ENCODE measurements around the gene TUBGCP6.

The TUBGCP6 gene

GRCh38 chr22:50194037-50194805, 50.6 kb downstream of the TUBGCP6 start:
- DNase-seq (ENCODE audit: low read depth), result no peak

- DNase-seq (ENCODE audit: low read depth), result no peak
These were observed 51.2 kb downstream of the TUBGCP6 start for GRCh38 chr22:50193621-50194020.

GRCh38 chr22:50192436-50193204, 52.2 kb downstream of the TUBGCP6 start:
- no peak for DNase-seq (ENCODE audit: low read depth)

GRCh38 chr22:50190941-50191741, 53.7 kb downstream of the TUBGCP6 start:
- no peak for DNase-seq (ENCODE audit: low read depth)

- DNase-seq (ENCODE audit: low read depth), result peak; percentile 62
These were observed 54.5 kb downstream of the TUBGCP6 start for GRCh38 chr22:50190182-50190940.

GRCh38 chr22:50189849-50190181, 55.0 kb downstream of the TUBGCP6 start:
- DNase-seq (ENCODE audit: low read depth), result no peak

- no peak for DNase-seq (ENCODE audit: low read depth)
These were observed 55.5 kb downstream of the TUBGCP6 start for GRCh38 chr22:50189184-50189848.

- DNase-seq (ENCODE audit: low read depth), result no peak
These were observed 56.5 kb downstream of the TUBGCP6 start for GRCh38 chr22:50188356-50188755.

GRCh38 chr22:50186761-50187523, 57.9 kb downstream of the TUBGCP6 start:
- no peak for DNase-seq (ENCODE audit: low read depth)

- no peak for DNase-seq (ENCODE audit: low read depth)
These were observed 58.6 kb downstream of the TUBGCP6 start for GRCh38 chr22:50186181-50186714.

- DNase-seq (ENCODE audit: low read depth), result peak; percentile 87
These were observed 59.3 kb downstream of the TUBGCP6 start, which contains the start of gene TRABD for GRCh38 chr22:50185375-50186087. TSS of gene TRABD (plus strand) at chr22:50185913. CDS start at chr22:50193061, 7,148 bp downstream.

- DNase-seq (ENCODE audit: low read depth), result no peak
These were observed 59.9 kb downstream of the TUBGCP6 start for GRCh38 chr22:50184902-50185374.

- DNase-seq (ENCODE audit: low read depth), result peak; percentile 57
These were observed 60.6 kb downstream of the TUBGCP6 start for GRCh38 chr22:50184004-50184901.

- no peak for DNase-seq (ENCODE audit: low read depth)
These were observed 61.5 kb downstream of the TUBGCP6 start for GRCh38 chr22:50183141-50183971.

- no peak for DNase-seq (ENCODE audit: low read depth)
These were observed 62.4 kb downstream of the TUBGCP6 start for GRCh38 chr22:50182176-50183081.
